Neural cell (in vitro differentiated cells): ENCODE measurements around the gene DBN1.

Experiments used
- EZH2 ChIP-seq: fragments of 200-600, 300-800 bp; shearing (Covaris generic), sonication (generic); IDR thresholded peaks from 2 replicates; pipeline ENCODE4 v1.6.1; 2014; ENCODE audit warnings: antibody characterized with exemption, low read length, borderline replicate concordance, mild to moderate bottlenecking; ENCODE audit not compliant: insufficient read depth, poor library complexity, severe bottlenecking
- POLR2AphosphoS5 ChIP-seq: IDR thresholded peaks from 2 replicates; pipeline ENCODE4 v1.6.1; 2012
- RAD21 ChIP-seq: fragments of 450-650 bp; conservative IDR thresholded peaks from 2 replicates; pipeline ENCODE4 v1.6.1; 2014; ENCODE audit warnings: antibody characterized with exemption, mild to moderate bottlenecking, moderate library complexity
- TF ChIP-seq, protein P1 (sequence below): fragments of 450-650 bp; IDR thresholded peaks from 2 replicates; pipeline ENCODE4 v1.5.1; 2014; ENCODE audit warnings: antibody characterized with exemption, mild to moderate bottlenecking, moderate library complexity; ENCODE audit not compliant: poor library complexity, severe bottlenecking

DNA sequence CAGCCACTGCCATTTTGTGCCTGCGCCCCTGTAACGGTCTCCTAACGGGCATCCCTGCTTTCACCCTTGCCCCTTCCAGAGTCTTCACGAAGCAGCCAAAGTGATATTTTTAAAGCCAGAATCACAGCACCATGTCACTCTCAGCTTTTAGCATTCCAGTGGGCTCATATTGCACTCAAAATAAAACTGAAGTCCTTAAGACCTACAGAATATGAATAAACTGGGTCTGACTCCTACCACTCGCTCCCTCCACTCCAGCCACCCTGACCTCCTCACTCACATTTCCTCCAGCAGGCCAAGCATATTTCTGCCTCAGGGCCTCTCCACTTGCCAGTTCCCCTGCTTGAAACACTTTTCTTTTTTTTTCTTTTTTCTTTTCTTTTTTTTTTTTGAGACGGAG lies 26.4 kb upstream of the DBN1 start:
- TF ChIP-seq, protein P1, sequence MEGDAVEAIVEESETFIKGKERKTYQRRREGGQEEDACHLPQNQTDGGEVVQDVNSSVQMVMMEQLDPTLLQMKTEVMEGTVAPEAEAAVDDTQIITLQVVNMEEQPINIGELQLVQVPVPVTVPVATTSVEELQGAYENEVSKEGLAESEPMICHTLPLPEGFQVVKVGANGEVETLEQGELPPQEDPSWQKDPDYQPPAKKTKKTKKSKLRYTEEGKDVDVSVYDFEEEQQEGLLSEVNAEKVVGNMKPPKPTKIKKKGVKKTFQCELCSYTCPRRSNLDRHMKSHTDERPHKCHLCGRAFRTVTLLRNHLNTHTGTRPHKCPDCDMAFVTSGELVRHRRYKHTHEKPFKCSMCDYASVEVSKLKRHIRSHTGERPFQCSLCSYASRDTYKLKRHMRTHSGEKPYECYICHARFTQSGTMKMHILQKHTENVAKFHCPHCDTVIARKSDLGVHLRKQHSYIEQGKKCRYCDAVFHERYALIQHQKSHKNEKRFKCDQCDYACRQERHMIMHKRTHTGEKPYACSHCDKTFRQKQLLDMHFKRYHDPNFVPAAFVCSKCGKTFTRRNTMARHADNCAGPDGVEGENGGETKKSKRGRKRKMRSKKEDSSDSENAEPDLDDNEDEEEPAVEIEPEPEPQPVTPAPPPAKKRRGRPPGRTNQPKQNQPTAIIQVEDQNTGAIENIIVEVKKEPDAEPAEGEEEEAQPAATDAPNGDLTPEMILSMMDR, result no peak
- TF ChIP-seq EZH2, result no peak
- TF ChIP-seq POLR2AphosphoS5, result no peak
- no peak for TF ChIP-seq RAD21
